Fibroblast of villous mesenchyme (primary cell): Measurements from ENCODE around the gene FILIP1. TPM values are rescaled to one million over a fixed set of nuclear protein-coding genes. Genes with fewer than 3 reads are reported as not detected.
A peak's percentile ranks its signal among the peaks of the same experiment; 100 is the strongest.

Source experiments
- DNase-seq: peaks from one replicate; pipeline ENCODE4 v3.0.0-alpha.2; 2010; ENCODE audit warnings: low read depth
- H3K4me3 ChIP-seq: 2 replicates; pipeline ENCODE4 v1.5.1; 2011; ENCODE audit warnings: low read depth, mild to moderate bottlenecking, low read length
- CTCF ChIP-seq: IDR thresholded peaks from 2 replicates; pipeline ENCODE4 v1.5.1; 2012; ENCODE audit warnings: low read depth, mild to moderate bottlenecking, low read length; ENCODE audit not compliant: insufficient read depth
- total RNA-seq: library from RNA; depleted of rRNA; stranded (reverse); fragments of >200 nt; gene quantifications from 2 replicates; pipeline ENCODE4 v1.2.3, GENCODE V29; 2012

FILIP1 gene
- total RNA-seq, 1 donor, result 0.43 TPM

GRCh38 chr6:75504465-75505222 is 11.0 kb upstream of the FILIP1 start:
- peak; percentile 19 for DNase-seq
- peak; percentile 31 for TF ChIP-seq CTCF

GRCh38 chr6:75503291-75503690 is 9.7 kb upstream of the FILIP1 start:
- DNase-seq, result peak; percentile 24
- no peak for TF ChIP-seq CTCF
- no peak overlapping the region for H3K4me3 ChIP-seq

More at GRCh38 chr6:75504465-75505222, 11.0 kb upstream of the FILIP1 start:
- no peak overlapping the region for H3K4me3 ChIP-seq

- no peak for TF ChIP-seq CTCF
Observed at GRCh38 chr6:75502884-75503283, 9.3 kb upstream of the FILIP1 start.

GRCh38 chr6:75501756-75502155 is 8.2 kb upstream of the FILIP1 start:
- no peak for DNase-seq
- H3K4me3 ChIP-seq, result no peak overlapping the region
- no peak for TF ChIP-seq CTCF

More at GRCh38 chr6:75502884-75503283, 9.3 kb upstream of the FILIP1 start:
- no peak overlapping the region for H3K4me3 ChIP-seq
- no peak for DNase-seq

GRCh38 chr6:75499640-75500039 is 6.0 kb upstream of the FILIP1 start:
- no peak overlapping the region for H3K4me3 ChIP-seq
- TF ChIP-seq CTCF, result no peak
- DNase-seq, result peak; percentile 17

- no peak for DNase-seq
- H3K4me3 ChIP-seq, result no peak overlapping the region
- TF ChIP-seq CTCF, result no peak
Observed at GRCh38 chr6:75498862-75499261, 5.3 kb upstream of the FILIP1 start.

GRCh38 chr6:75497994-75498393 is 4.4 kb upstream of the FILIP1 start:
- DNase-seq, result no peak
- no peak overlapping the region for H3K4me3 ChIP-seq
- no peak for TF ChIP-seq CTCF
